Activated T-cell treated with anti-CD3 and anti-CD28 coated beads for 4 hours (primary cell): ENCODE results near the gene ARMC9.
"Not testable (repeated sequence)": the region's sequence is repeated elsewhere in the genome, so short reads cannot be mapped to it uniquely, and the experiment has no call there.

Source experiments
- DNase-seq: peaks from one replicate; pipeline ENCODE4 v3.0.0-alpha.2; 2020

Gene ARMC9

GRCh38 chr2:231244382-231245248, 46.2 kb downstream of the ARMC9 start:
- no peak for DNase-seq

- no peak for DNase-seq
Observed at GRCh38 chr2:231245249-231246094, 47.0 kb downstream of the ARMC9 start.

- no peak for DNase-seq
Observed at GRCh38 chr2:231246171-231246842, 47.9 kb downstream of the ARMC9 start.

- DNase-seq, result no peak
Observed at GRCh38 chr2:231250146-231250545, 51.7 kb downstream of the ARMC9 start.

- DNase-seq, result no peak
Observed at GRCh38 chr2:231250698-231251097, 52.3 kb downstream of the ARMC9 start.

GRCh38 chr2:231253292-231253691, 54.9 kb downstream of the ARMC9 start:
- DNase-seq, result not testable (repeated sequence)

GRCh38 chr2:231256494-231256893, 58.1 kb downstream of the ARMC9 start:
- no peak for DNase-seq

GRCh38 chr2:231257763-231258162, 59.3 kb downstream of the ARMC9 start:
- DNase-seq, result no peak

GRCh38 chr2:231258701-231259100, 60.3 kb downstream of the ARMC9 start:
- DNase-seq, result no peak

- no peak for DNase-seq
Observed at GRCh38 chr2:231259104-231259503, 60.7 kb downstream of the ARMC9 start.

- DNase-seq, result no peak
Observed at GRCh38 chr2:231260442-231261208, 62.2 kb downstream of the ARMC9 start.

- no peak for DNase-seq
Observed at GRCh38 chr2:231263118-231263831, 64.8 kb downstream of the ARMC9 start.

- no peak for DNase-seq
Observed at GRCh38 chr2:231270221-231271114, 72.0 kb downstream of the ARMC9 start.

- no peak for DNase-seq
Observed at GRCh38 chr2:231272991-231273390, 74.6 kb downstream of the ARMC9 start.

GRCh38 chr2:231276987-231277386, 78.6 kb downstream of the ARMC9 start:
- no peak for DNase-seq

- DNase-seq, result no peak
Observed at GRCh38 chr2:231277962-231278361, 79.5 kb downstream of the ARMC9 start.

GRCh38 chr2:231278868-231279267, 80.4 kb downstream of the ARMC9 start:
- DNase-seq, result no peak

- DNase-seq, result no peak
Observed at GRCh38 chr2:231280846-231281245, 82.4 kb downstream of the ARMC9 start.

GRCh38 chr2:231284296-231284695, 85.9 kb downstream of the ARMC9 start:
- DNase-seq, result no peak

- DNase-seq, result no peak
Observed at GRCh38 chr2:231286964-231287363, 88.5 kb downstream of the ARMC9 start.

- no peak for DNase-seq
Observed at GRCh38 chr2:231287696-231288095, 89.3 kb downstream of the ARMC9 start.
